Heart left ventricle (tissue), 13 donors: ENCODE data around the gene DSE.

ENCODE experiments used
- POLR2A ChIP-seq, 2 donors: fragments of 450-650 bp; IDR thresholded peaks; one replicate each; pipeline ENCODE4 v1.6.1; 2017; ENCODE audit warnings: antibody characterized with exemption in 2 of 2, mild to moderate bottlenecking in 2 of 2, moderate library complexity in 2 of 2
- TF ChIP-seq, protein P1 (sequence below), 12 donors: fragments of 200-600 bp; sonication (generic) in 4 of 12; IDR thresholded peaks; one replicate each; pipeline versions ENCODE4 v1.5.0 to v1.8.0; 2018 to 2022; ENCODE audit warnings: antibody characterized with exemption in 12 of 12, mild to moderate bottlenecking in 5 of 12
- donor health status: ischemic (EF 13 %, LVEDD 7.1; RV severe dilation, severe dysfunction).
- donor health status: DM: no; HTN: yes; CAD: no.
- donor health status: DM: no; HTN: no; CAD: no.
- donor health status: ischemic (EF 25% LVEDD 6.9; RV normal size, moderate dysfunction).
- donor health status: ischemic (EF 25% LVEDD 5.7; RV mildly dilated, moderate dysfunction).
- donor health status: ischemic (EF 35%, LVEDD 5.7; RV mildly dilated, moderate dysfunction).
- donor health status: nonischemic (EF 11% LVEDD 7.7; RV severe dilation, severe dysfunction).
- donor health status: DM: yes; HTN: yes; CAD: no.
- donor health status: PGD.
- donor health status: ischemic (EF 29% LVEDD 5.4; RV normal size, mild dysfunction).
- donor health status: nonischemic (EF 23%, LVEDD 6.1; RV moderate dilation, normal function).

- TF ChIP-seq, protein P1, sequence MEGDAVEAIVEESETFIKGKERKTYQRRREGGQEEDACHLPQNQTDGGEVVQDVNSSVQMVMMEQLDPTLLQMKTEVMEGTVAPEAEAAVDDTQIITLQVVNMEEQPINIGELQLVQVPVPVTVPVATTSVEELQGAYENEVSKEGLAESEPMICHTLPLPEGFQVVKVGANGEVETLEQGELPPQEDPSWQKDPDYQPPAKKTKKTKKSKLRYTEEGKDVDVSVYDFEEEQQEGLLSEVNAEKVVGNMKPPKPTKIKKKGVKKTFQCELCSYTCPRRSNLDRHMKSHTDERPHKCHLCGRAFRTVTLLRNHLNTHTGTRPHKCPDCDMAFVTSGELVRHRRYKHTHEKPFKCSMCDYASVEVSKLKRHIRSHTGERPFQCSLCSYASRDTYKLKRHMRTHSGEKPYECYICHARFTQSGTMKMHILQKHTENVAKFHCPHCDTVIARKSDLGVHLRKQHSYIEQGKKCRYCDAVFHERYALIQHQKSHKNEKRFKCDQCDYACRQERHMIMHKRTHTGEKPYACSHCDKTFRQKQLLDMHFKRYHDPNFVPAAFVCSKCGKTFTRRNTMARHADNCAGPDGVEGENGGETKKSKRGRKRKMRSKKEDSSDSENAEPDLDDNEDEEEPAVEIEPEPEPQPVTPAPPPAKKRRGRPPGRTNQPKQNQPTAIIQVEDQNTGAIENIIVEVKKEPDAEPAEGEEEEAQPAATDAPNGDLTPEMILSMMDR (IDR thresholded peaks at IDR 0.05): no peak
- TF ChIP-seq POLR2A (IDR thresholded peaks at IDR 0.05): no peak
Observed at GRCh38 chr6:116431964-116432595, 61.3 kb downstream of the DSE start.
